Spinal cord (tissue), 10 donors: ENCODE data around the gene CTNNA2. TPM values are rescaled to one million over a fixed set of nuclear protein-coding genes. Genes with fewer than 3 reads are reported as not detected.
A peak's percentile ranks its signal among the peaks of the same experiment; 100 is the strongest.

Experiments used
- DNase-seq, 6 donors: peaks; one replicate each; pipeline versions ENCODE4 v3.0.0 to v3.0.0-alpha.2; 2013 to 2015; ENCODE audit warnings: low spot score in 6 of 6, low read depth in 4 of 6
- H3K27ac ChIP-seq: one replicate; pipeline ENCODE4 v1.5.1; 2013; ENCODE audit warnings: low read depth, low read length, control low read depth
- H3K27me3 ChIP-seq: one replicate; pipeline ENCODE4 v1.6.1; 2013; ENCODE audit warnings: low read length; ENCODE audit not compliant: control insufficient read depth, insufficient read depth
- H3K36me3 ChIP-seq: one replicate; pipeline ENCODE4 v1.6.1; 2013; ENCODE audit warnings: low read length; ENCODE audit not compliant: control insufficient read depth, insufficient read depth
- H3K4me1 ChIP-seq: one replicate; pipeline ENCODE4 v1.6.1; 2013; ENCODE audit warnings: low read length; ENCODE audit not compliant: control insufficient read depth, insufficient read depth
- H3K4me3 ChIP-seq: one replicate; pipeline ENCODE4 v1.5.1; 2013; ENCODE audit warnings: low read depth, low read length, control low read depth
- H3K9me3 ChIP-seq: one replicate; pipeline ENCODE4 v1.6.1; 2013; ENCODE audit warnings: low read length; ENCODE audit not compliant: control insufficient read depth, insufficient read depth
- WGBS: methylation state at CpG from one replicate; pipeline ENCODE4 v1.1.5; 2013; ENCODE audit warnings: missing lambda C conversion rate; ENCODE audit not compliant: insufficient coverage; 5-methylcytosine and 5-hydroxymethylcytosine counted together
- polyA plus RNA-seq, 2 donors: library from polyadenylated mRNA; unstranded; fragments of 120-200 nt; gene quantifications; one replicate each; pipeline ENCODE4 v1.2.1, GENCODE V29; 2013; ENCODE audit not compliant: insufficient read length in 2 of 2
- total RNA-seq, 2 donors: library from RNA; depleted of rRNA in 1 of 2; stranded (reverse); fragments of 120-200 nt in 1 of 2; fragments of >200 nt in 1 of 2; gene quantifications; one replicate each; pipeline versions ENCODE4 v1.2.3 to v1.2.4, GENCODE V29; 2013 to 2014
- donor health status: healthy.

Gene CTNNA2
- total and polyA plus RNA-seq, 4 donors = 42.4 to 117 (median 84.7) TPM

DNA sequence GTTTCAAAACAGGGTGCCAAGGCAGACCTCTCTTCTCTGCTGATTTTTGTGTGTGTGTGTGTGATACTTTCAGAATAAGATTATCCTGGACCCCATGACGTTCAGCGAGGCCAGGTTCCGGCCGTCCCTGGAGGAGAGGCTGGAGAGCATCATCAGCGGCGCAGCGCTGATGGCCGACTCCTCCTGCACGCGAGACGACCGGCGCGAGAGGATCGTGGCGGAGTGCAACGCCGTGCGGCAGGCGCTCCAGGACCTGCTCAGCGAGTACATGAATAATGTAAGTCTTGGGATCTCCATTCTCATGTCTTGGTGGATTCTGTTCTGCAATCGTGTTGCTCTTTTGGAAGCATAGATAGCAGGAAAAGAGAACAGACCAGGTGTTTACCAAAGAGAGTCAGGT lies 396.7 kb downstream of the CTNNA2 start:
- no peaks in the 10 kb centered on the region for H3K4me1 ChIP-seq
- H3K27ac ChIP-seq = no peak overlapping the region
- H3K36me3 ChIP-seq = peaks cover 4% of the 10 kb centered on the region
- H3K9me3 ChIP-seq = no peaks in the 10 kb centered on the region
- H3K4me3 ChIP-seq = no peak overlapping the region
- no peaks in the 10 kb centered on the region for H3K27me3 ChIP-seq
- 96% methylated on average over 22 of the region's 22 CpGs for WGBS
- no peak for DNase-seq

GRCh38 chr2:79910643-79911042 lies 397.8 kb downstream of the CTNNA2 start:
- Histone ChIP-seq H3K4me3 (no peak overlapping the region), H3K27ac (no peak overlapping the region), H3K9me3 (no peaks in the 10 kb centered on the region), H3K27me3 (no peaks in the 10 kb centered on the region), H3K36me3 (peaks cover 4% of the 10 kb centered on the region), H3K4me1 (no peaks in the 10 kb centered on the region)
- no CpG with 5 or more reads among the region's 1 CpG for WGBS
- no peak for DNase-seq

DNA sequence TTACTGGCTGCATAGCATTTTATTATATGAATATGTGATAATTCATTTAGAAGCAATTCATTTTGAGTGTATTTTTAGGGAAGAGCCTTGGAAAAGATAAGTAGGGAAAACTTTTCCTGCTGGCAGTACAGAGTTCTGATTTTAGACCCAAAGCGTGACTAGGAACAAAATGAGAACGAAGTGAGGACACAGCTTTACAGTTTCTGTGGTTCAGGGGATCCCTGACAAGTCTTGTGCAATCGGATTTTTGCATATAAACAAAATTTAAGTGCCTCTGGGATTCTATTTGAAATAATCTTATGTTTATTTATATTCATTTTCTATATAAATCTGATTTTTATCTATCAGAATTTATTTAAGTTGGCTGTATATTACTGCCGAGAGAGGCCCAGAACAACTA lies 402.6 kb downstream of the CTNNA2 start:
- no peaks in the 10 kb centered on the region for H3K4me1 ChIP-seq
- no CpG with 5 or more reads among the region's 4 CpGs for whole genome bisulfite sequencing
- DNase-seq = no peak

DNA sequence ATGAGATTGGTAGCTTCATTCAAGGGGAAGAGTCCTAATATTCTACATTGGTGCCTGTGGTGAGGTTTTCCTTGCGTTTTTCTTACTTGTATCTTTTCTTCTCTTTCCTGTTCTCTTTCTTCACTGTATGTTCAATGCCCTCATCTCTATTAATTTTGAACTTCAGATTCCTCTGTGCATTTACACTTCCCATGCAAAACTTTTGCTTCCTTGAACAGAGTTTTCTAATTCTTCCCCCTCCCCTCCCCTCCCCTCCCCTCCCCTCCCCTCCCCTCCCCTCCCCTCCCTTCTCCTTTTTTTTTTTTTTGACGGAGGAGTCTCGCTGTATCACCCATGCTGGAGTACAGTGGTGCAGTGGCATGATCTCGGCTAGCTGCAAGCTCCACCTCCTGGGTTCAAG lies 403.4 kb downstream of the CTNNA2 start:
- Histone ChIP-seq H3K9me3 (no peaks in the 10 kb centered on the region), H3K4me1 (no peaks in the 10 kb centered on the region), H3K36me3 (no peaks in the 10 kb centered on the region), H3K27ac (no peak overlapping the region), H3K27me3 (no peaks in the 10 kb centered on the region), H3K4me3 (no peak overlapping the region)
- 100% methylated on average over 2 of the region's 4 CpGs for WGBS
- no peak for DNase-seq

More for the DNA sequence above, 402.6 kb downstream of the CTNNA2 start:
- H3K4me3 ChIP-seq = no peak overlapping the region
- H3K27me3 ChIP-seq = no peaks in the 10 kb centered on the region
- no peaks in the 10 kb centered on the region for H3K9me3 ChIP-seq
- no peaks in the 10 kb centered on the region for H3K36me3 ChIP-seq
- H3K27ac ChIP-seq = no peak overlapping the region

DNA sequence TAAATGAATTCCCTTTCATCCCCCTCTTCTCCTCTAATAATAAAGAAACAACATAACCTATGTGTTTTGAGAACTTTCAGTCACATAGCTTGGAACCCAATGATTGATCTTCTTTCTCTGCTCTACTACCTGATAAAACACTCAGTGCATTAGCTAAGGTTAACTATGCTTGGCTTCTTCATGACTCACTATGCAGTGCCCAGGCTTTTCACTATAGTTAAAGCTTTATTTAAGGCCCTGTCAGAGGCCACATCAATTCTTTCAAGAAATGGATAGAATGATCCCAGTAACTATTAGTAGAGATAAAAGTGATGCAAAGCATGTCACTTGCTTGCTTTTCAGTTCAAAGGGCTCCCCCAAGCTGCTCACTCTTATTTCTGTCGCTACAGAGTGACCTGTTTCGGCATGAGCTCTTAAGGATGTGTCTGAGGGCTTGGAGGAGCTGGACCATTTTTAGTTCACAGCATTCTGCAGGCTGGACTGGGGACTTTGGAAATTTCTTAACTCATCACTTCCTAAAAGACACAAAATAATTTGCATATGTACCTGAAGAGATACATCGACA lies 407.7 kb downstream of the CTNNA2 start:
- DNase-seq = no peak
- H3K36me3 ChIP-seq = no peaks in the 10 kb centered on the region
- no peaks in the 10 kb centered on the region for H3K4me1 ChIP-seq
- no peak overlapping the region for H3K27ac ChIP-seq
- 40% methylated on average over 1 of the region's 3 CpGs for WGBS
- no peaks in the 10 kb centered on the region for H3K27me3 ChIP-seq
- no peaks in the 10 kb centered on the region for H3K9me3 ChIP-seq
- no peak overlapping the region for H3K4me3 ChIP-seq

GRCh38 chr2:79929624-79930023 lies 416.8 kb downstream of the CTNNA2 start:
- Histone ChIP-seq H3K4me3 (no peak overlapping the region), H3K4me1 (no peaks in the 10 kb centered on the region), H3K27me3 (no peaks in the 10 kb centered on the region), H3K36me3 (no peaks in the 10 kb centered on the region), H3K27ac (no peak overlapping the region), H3K9me3 (no peaks in the 10 kb centered on the region)
- DNase-seq = no peak
- 33% methylated on average over 1 of the region's 3 CpGs for WGBS

DNA sequence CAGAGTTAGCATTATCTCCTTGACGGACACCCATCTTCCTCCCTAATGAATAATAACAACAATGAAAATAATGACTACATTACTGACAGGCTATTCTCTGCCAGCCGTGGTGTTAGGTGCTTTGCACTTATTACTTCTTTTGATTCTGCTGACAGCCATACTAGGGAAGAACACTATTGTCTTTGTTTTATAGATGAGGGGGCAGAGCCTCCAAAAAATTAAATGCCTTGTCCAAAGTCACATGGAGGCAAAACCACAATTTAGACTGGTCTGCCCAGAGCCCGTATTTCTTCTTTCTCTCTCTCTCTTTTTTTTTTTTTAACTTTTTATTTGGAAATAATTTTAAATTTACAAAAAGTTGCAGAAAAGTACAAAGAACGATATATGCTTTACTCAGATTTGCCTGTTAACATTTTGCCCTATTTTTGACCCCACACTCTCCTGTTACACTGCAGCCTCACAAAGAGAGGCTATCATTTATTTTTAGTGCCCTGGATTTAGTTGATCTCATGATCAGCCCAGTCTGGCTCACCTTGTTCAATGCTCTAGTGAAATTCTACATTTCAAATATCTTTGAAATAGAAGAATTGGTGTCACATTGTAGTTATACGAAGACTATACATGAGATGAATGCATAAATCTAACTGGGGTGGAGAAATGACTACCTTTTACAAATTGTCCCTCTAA lies 422.3 kb downstream of the CTNNA2 start:
- no CpG with 5 or more reads among the region's 5 CpGs for WGBS
- no peak overlapping the region for H3K27ac ChIP-seq
- H3K4me1 ChIP-seq = no peaks in the 10 kb centered on the region
- H3K4me3 ChIP-seq = no peak overlapping the region
- no peaks in the 10 kb centered on the region for H3K36me3 ChIP-seq
- DNase-seq = no peak
- no peaks in the 10 kb centered on the region for H3K27me3 ChIP-seq
- H3K9me3 ChIP-seq = no peaks in the 10 kb centered on the region

DNA sequence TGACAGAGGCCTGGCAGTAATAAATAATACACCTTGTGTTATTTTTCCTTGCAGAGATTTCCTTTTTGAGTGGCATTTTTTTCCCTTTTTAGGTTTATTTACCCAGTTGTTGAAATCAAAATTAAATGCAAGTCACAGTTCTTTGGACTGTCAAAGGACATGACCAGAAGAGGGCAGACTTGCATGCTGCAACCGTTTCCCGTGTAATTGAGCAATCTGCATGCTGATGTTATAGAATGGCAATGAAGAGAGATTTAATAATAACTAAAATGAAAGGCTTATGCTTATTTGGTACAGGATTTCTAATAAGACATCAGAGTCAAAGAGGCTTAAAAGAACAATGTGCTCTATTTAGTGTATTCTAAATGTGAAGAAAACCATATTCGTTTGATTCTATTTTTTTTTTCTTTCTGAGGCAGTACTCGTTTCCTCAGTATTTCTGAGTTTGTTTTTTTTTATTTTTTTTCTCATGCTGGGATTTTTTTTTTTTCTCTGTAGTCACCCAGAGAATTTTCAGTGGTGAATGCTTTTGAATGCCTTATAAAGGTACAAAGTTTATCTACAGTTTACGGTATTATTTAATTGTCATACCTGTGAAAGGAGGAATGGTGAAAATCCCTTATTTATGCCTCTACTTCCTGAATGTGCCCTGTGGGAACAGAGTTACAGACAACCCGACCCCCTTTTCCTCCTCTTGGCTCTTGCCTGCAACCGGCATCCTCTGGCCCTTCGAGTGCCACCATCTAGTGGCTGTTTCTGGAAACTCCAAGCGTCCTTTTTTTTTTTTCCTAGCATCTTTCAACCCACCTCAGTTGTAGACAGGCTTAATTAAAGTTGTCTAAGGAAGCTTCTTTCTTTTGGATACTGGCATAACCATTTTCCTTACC lies 423.2 kb downstream of the CTNNA2 start:
- Histone ChIP-seq H3K4me3 (peak overlapping the region; percentile 4), H3K27me3 (no peaks in the 10 kb centered on the region), H3K9me3 (no peaks in the 10 kb centered on the region), H3K27ac (peak overlapping the region; percentile 21), H3K36me3 (no peaks in the 10 kb centered on the region), H3K4me1 (no peaks in the 10 kb centered on the region)
- DNase-seq = peak; percentile 40 to 95 (median 60)
- 3% methylated on average over 5 of the region's 9 CpGs for WGBS

- no peak for DNase-seq
- Histone ChIP-seq H3K27me3 (no peaks in the 10 kb centered on the region), H3K27ac (no peak overlapping the region), H3K9me3 (no peaks in the 10 kb centered on the region), H3K36me3 (no peaks in the 10 kb centered on the region), H3K4me1 (no peaks in the 10 kb centered on the region), H3K4me3 (no peak overlapping the region)
- WGBS = no CpG with 5 or more reads among the region's 3 CpGs
These were observed 423.9 kb downstream of the CTNNA2 start for GRCh38 chr2:79936715-79937114.
